ENCODE results near the gene MLPH.

Gene MLPH

GRCh38 chr2:237593596-237594320, 106.7 kb downstream of the MLPH start:
- TF ChIP-seq TCF12 (IDR thresholded peaks at IDR 0.05; ENCODE audit: low read depth): no peak
- no peak for TF ChIP-seq EP300 (IDR thresholded peaks at IDR 0.05; ENCODE audit: borderline replicate concordance)
- TF ChIP-seq REST (IDR thresholded peaks at IDR 0.05; ENCODE audit: low read depth): no peak
- TF ChIP-seq TEAD4 (IDR thresholded peaks at IDR 0.05): no peak
- TF ChIP-seq EGR1 (IDR thresholded peaks at IDR 0.05): no peak
- TF ChIP-seq CEBPB (IDR thresholded peaks at IDR 0.05): no peak

GRCh38 chr2:237594514-237594871, 107.4 kb downstream of the MLPH start:
- no peak for TF ChIP-seq TAF1 (IDR thresholded peaks at IDR 0.05; ENCODE audit: low read depth)
- TF ChIP-seq CEBPB (IDR thresholded peaks at IDR 0.05): no peak
- TF ChIP-seq TEAD4 (IDR thresholded peaks at IDR 0.05): no peak
- TF ChIP-seq FOXM1 (IDR thresholded peaks at IDR 0.05; ENCODE audit: borderline replicate concordance, low read depth): no peak
- TF ChIP-seq MAX (IDR thresholded peaks at IDR 0.05): no peak
- TF ChIP-seq EP300 (IDR thresholded peaks at IDR 0.05; ENCODE audit: borderline replicate concordance): no peak
- no peak for TF ChIP-seq RAD21 (IDR thresholded peaks at IDR 0.05; ENCODE audit: low read depth)

- TF ChIP-seq ZBTB7A (IDR thresholded peaks at IDR 0.05; ENCODE audit: low read depth) (no peak), EGR1 (IDR thresholded peaks at IDR 0.05) (no peak), NFIC (IDR thresholded peaks at IDR 0.05) (no peak), MAX (IDR thresholded peaks at IDR 0.05) (no peak), REST (IDR thresholded peaks at IDR 0.05; ENCODE audit: low read depth) (no peak), RAD21 (IDR thresholded peaks at IDR 0.05; ENCODE audit: low read depth) (no peak), CEBPB (IDR thresholded peaks at IDR 0.05) (no peak), TCF12 (IDR thresholded peaks at IDR 0.05; ENCODE audit: low read depth) (no peak), CREB1 (IDR thresholded peaks at IDR 0.05; ENCODE audit: low read depth) (no peak), TAF1 (IDR thresholded peaks at IDR 0.05; ENCODE audit: low read depth) (no peak), FOXM1 (IDR thresholded peaks at IDR 0.05; ENCODE audit: borderline replicate concordance, low read depth) (no peak)
Measured at GRCh38 chr2:237596520-237597195, 109.6 kb downstream of the MLPH start.

GRCh38 chr2:237597196-237598145, 110.4 kb downstream of the MLPH start:
- TF ChIP-seq ZBTB7A (IDR thresholded peaks at IDR 0.05; ENCODE audit: low read depth) (no peak), NFIC (IDR thresholded peaks at IDR 0.05) (no peak), TEAD4 (IDR thresholded peaks at IDR 0.05) (no peak), MAX (IDR thresholded peaks at IDR 0.05) (no peak), FOXM1 (IDR thresholded peaks at IDR 0.05; ENCODE audit: borderline replicate concordance, low read depth) (no peak)

GRCh38 chr2:237598468-237599208, 111.6 kb downstream of the MLPH start:
- TF ChIP-seq MAX (IDR thresholded peaks at IDR 0.05) (no peak), RAD21 (IDR thresholded peaks at IDR 0.05; ENCODE audit: low read depth) (no peak), USF1 (IDR thresholded peaks at IDR 0.05) (no peak), CEBPB (IDR thresholded peaks at IDR 0.05) (no peak), FOXM1 (IDR thresholded peaks at IDR 0.05; ENCODE audit: borderline replicate concordance, low read depth) (no peak), YY1 (IDR thresholded peaks at IDR 0.05; ENCODE audit: low read depth) (no peak), TAF1 (IDR thresholded peaks at IDR 0.05; ENCODE audit: low read depth) (no peak)
